Skeletal muscle tissue (tissue), 2 donors: ENCODE results near the gene DNAH1. TPM values are rescaled to one million over a fixed set of nuclear protein-coding genes. Genes with fewer than 3 reads are reported as not detected.

Source experiments
- small RNA-seq: library from RNA; depleted of rRNA; stranded (forward); fragments of <200 nt; gene quantifications from one replicate; pipeline ENCODE3, GENCODE V24; 2014
- total RNA-seq: library from RNA; depleted of rRNA; stranded (reverse); fragments of >200 nt; gene quantifications from one replicate; pipeline ENCODE4 v1.2.3, GENCODE V29; 2014

The DNAH1 gene
- total RNA-seq, 1 donor from 2014 or later, result 2.1 TPM

Small RNA genes lying within 50 kb of the gene (small RNA-seq; reads per million reads assigned to genes)
- gene MIR135A1 (not detected), gene MIRLET7G (2,094 reads per million, percentile 99 among the genes with 10 or more reads in this experiment)

Other genes starting within 250 kb of the DNAH1 start
- gene POC1A, start 161.9 kb upstream of the DNAH1 start, total RNA-seq, result 2.6 TPM
- 31.3 TPM for gene ALAS1, start 118.2 kb upstream of the DNAH1 start, total RNA-seq
- gene TLR9, start 90.7 kb upstream of the DNAH1 start, total RNA-seq, result not detected
- 18.8 TPM for gene TWF2, start 77.2 kb upstream of the DNAH1 start, total RNA-seq
- gene PPM1M, start 70.6 kb upstream of the DNAH1 start, total RNA-seq, result 8.4 TPM
- gene WDR82, start 37.7 kb upstream of the DNAH1 start, total RNA-seq, result 69.9 TPM
- 4.2 TPM for gene GLYCTK, start 28.5 kb upstream of the DNAH1 start, total RNA-seq
- gene BAP1, start 93.7 kb downstream of the DNAH1 start, total RNA-seq, result 60.0 TPM
- gene PHF7, start 94.3 kb downstream of the DNAH1 start, total RNA-seq, result 5.2 TPM
- gene SEMA3G, start 128.8 kb downstream of the DNAH1 start, total RNA-seq, result 4.7 TPM
- 461 TPM for gene TNNC1, start 137.7 kb downstream of the DNAH1 start, total RNA-seq
- 43.3 TPM for gene NISCH, start 139.3 kb downstream of the DNAH1 start, total RNA-seq
- gene STAB1, start 179.0 kb downstream of the DNAH1 start, total RNA-seq, result 67.3 TPM
- gene NT5DC2, start 217.5 kb downstream of the DNAH1 start, total RNA-seq, result 20.9 TPM
- 1.0 TPM for gene UQCC5, start 220.3 kb downstream of the DNAH1 start, total RNA-seq